ENCODE data around the gene CFDP1. TPM values are rescaled to one million over a fixed set of nuclear protein-coding genes. Genes with fewer than 3 reads are reported as not detected.

The CFDP1 gene
- 10 to 100 TPM; 38.9 to 41.6 TPM for total RNA-seq

DNA sequence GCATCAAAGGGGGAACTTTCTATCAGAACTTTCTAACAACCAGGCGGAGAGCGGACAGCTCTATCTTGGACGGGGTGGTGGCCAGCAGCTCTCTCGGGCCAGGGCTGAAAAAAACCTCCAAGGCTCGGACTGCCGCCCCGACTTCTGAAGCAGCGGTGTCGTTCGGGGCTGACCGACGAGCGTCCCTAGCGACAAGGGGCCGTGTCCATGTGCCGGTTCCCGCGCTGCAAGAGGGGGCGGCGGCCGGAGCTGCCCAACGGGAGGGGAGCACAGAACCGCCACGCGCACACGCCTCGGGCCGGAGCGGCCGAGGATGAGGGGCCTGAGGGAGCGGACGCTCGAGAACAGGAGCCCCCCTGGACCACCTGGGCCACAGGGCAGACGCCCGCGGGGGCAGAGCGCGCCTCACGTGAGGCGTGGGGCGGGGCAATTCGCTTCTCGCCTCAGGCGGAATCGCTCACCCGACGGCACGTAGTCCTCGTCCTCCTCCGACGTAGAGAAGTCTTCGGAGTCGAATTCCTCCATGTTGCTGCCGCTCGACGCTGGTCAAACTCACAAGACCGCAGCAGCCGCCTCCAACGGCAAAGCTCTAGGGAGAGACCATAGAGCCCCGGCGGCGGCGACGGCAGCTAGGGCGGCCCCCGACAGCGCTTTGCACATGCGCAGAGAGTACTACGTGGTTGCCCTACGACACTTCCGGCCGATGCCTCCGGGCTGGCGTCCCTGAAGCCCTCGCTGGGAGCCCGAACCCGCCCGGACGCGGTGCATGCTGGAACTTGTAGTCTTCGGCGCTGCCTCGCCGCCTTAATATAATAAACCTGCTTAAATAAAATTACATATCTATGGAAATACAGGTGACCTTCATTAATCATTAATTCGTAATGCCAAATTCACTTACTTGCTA, at the start of gene CFDP1:
TSS of gene CFDP1 (minus strand) at position 676 of the 904 bp plus-strand sequence. CDS start at position 525, 151 bp downstream.
- Mint-ChIP-seq H3K4me3 (peak within 1 kb of the TSS; percentile 78), H3K36me3 (ENCODE audit: low read depth) (peaks cover 12% of the 10 kb centered on the region), H3K9me3 (ENCODE audit: insufficient read depth) (no peaks in the 10 kb centered on the region), H3K27me3 (ENCODE audit: low read depth) (no peaks in the 10 kb centered on the region), H3K4me1 (ENCODE audit: low read depth) (peaks cover 39% of the 10 kb centered on the region), H3K27ac (peak within 1 kb of the TSS; percentile 90)
- ChIA-PET POLR2A (interaction anchor here (0.6 to 2.5 kb wide), 15 partner anchors 9 to 216 kb away, joined by 3 to 21 read pairs (median 4); partner anchors contain the start of genes GABARAPL2, KARS1, TERF2IP and TMEM170A), CTCF (interaction anchor here (0.6 to 2.9 kb wide), 18 partner anchors 10 to 331 kb away, joined by 3 to 20 read pairs (median 4); partner anchors contain the start of genes ADAT1 and TMEM170A)
- ATAC-seq (peak; percentile 93), DNase-seq (peak; percentile 97)

DNA sequence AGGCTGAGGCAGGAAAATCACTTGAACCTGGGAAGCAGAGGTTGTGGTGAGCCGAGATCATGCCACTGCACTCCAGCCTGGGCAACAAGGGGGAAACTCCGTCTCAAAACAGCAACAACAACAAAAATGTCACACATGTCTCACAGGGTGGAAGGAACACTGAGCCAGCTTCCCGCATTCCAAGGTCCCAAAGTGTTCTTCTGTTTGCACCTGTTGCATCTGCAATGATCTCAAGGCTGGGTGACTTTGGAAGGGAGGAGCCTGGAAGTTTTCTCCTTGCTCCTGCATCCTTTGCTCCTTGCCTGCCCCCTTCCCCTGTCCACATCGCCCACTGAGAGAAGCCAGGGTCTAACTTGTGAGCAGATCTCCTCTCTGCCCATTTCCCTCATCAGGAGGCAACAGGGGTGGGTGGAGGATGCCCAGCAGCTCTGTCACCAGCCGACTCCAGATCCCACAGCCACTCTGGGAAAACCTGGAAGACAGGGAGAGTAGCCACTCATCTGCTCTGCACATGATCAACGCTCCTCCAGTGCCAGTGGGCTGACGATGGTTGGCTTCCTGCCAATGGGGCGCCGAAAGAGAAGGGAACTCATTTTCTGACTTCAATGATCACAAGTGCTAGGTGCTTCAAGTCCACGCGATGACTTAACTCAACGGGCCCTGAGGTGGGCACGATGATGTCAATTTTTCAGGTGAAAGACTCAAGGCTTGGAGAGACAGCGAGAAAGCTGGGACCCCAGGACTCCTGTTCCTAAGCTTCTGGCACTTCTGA, 49.3 kb upstream of the CFDP1 start:
- no peak overlapping the region for H3K4me3 Mint-ChIP-seq
- no peaks in the 10 kb centered on the region for H3K9me3 Mint-ChIP-seq (ENCODE audit: insufficient read depth)
- no peaks in the 10 kb centered on the region for H3K36me3 Mint-ChIP-seq (ENCODE audit: low read depth)
- POLR2A ChIA-PET: no interaction called here
- H3K4me1 Mint-ChIP-seq (ENCODE audit: low read depth): no peaks in the 10 kb centered on the region
- no peak overlapping the region for H3K27ac Mint-ChIP-seq
- no peak for DNase-seq
- H3K27me3 Mint-ChIP-seq (ENCODE audit: low read depth): peaks cover 11% of the 10 kb centered on the region
- CTCF ChIA-PET: no interaction called here
- no peak for ATAC-seq

DNA sequence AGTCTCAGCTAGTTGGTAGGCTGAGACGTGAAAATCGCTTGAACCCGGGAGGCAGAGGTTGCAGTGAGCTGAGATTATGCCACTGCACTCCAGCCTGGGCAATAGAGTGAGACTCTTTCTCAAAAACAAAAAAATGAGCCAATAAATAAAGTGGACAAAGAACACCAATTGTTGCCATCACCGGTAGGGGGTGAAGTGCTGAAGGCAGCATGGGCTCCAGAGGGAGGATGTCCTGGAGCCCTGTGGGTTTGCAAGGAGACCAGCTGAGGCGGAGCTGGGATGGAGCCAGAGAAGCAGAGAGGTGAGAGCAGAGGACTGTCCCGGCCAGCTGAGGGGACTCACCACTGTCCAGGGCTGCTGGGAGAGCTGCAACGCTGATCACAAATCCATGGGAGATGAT, 48.2 kb upstream of the CFDP1 start:
- no peak for DNase-seq
- peaks cover 11% of the 10 kb centered on the region for H3K27me3 Mint-ChIP-seq (ENCODE audit: low read depth)
- ChIA-PET CTCF (interaction anchor here (1.2 kb wide), 1 partner anchor 16 kb away, joined by 4 read pairs; the partner anchor contains the start of gene TMEM170A), POLR2A (no interaction called here)
- H3K4me1 Mint-ChIP-seq (ENCODE audit: low read depth): no peaks in the 10 kb centered on the region
- H3K4me3 Mint-ChIP-seq: no peak overlapping the region
- no peaks in the 10 kb centered on the region for H3K36me3 Mint-ChIP-seq (ENCODE audit: low read depth)
- H3K9me3 Mint-ChIP-seq (ENCODE audit: insufficient read depth): no peaks in the 10 kb centered on the region
- ATAC-seq: no peak
- H3K27ac Mint-ChIP-seq: no peak overlapping the region

DNA sequence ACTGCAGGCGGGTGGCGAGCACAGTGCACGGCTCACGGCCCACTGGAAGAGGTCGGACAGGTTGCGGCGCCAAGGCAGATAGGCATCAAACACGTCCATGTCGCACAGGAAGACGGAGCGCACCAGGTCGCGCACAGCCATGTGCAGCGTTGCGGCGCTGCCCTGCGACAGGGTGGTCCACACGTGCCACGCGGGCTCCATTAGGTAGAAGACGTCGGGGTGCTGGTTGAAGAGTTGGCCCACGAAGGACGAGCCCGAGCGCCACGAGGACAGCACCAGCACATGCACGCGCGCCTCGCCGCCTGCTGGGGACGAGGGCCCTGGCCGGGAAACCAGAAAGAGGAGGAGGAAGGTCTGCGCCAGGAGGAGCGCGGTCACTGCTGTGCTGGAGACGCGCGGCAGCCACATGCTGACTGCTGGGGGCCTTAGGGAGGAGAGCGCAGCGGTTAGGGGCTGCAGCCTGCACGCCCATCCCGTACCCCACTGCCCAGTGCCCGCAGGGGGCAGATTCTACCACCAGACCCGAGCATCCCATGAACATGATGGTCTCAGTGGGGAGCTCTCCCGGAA, 46.2 kb upstream of the CFDP1 start:
- no peak for DNase-seq
- no peak overlapping the region for H3K27ac Mint-ChIP-seq
- H3K27me3 Mint-ChIP-seq (ENCODE audit: low read depth): peaks cover 4% of the 10 kb centered on the region
- no peaks in the 10 kb centered on the region for H3K9me3 Mint-ChIP-seq (ENCODE audit: insufficient read depth)
- H3K4me3 Mint-ChIP-seq: no peak overlapping the region
- CTCF ChIA-PET: no interaction called here
- no peaks in the 10 kb centered on the region for H3K4me1 Mint-ChIP-seq (ENCODE audit: low read depth)
- no peak for ATAC-seq
- POLR2A ChIA-PET: no interaction called here
- no peaks in the 10 kb centered on the region for H3K36me3 Mint-ChIP-seq (ENCODE audit: low read depth)

DNA sequence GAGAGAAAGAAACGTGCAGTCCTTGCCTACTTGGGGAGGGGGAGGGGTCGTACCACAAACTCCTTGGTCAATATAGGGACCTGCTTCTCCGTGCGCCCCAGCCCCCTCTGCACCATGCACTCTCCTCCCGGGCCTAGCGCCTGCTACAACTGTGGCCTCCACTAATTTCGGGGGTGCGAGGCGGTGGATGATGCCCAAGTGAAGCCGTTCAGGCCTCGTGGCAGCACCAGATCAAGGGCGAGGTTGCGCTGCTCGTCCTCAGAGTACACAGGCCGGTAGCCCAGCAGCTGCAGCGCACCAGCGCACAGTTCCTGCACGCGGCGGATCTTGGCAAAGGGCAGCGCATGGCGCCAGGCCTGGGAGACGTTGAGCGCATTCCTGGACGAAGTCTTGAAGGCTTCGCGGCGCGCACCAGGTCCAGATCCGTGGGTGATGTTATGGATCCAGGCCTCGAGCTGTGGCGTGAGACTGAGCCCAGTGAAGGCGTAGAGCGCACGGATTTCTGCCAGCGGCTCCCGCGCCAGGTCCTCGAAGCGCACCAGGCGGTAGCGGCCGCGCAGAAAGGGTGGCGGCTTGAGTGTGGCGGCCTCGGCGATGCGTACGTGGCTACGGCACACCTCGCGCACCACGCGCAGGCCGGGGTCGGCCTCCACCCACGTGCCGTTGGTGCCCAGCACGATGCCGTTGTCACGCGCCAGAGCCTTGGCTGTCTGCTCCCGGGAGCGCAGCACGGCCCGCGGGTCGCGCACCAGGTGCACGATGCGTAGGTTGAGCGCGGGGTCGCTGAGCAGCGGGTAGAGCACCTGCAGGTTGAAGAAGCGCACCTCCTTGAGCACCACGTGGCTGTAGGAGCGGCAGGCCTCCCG, 45.4 kb upstream of the CFDP1 start:
- H3K4me1 Mint-ChIP-seq (ENCODE audit: low read depth): no peaks in the 10 kb centered on the region
- no peak for ATAC-seq
- H3K27ac Mint-ChIP-seq: no peak overlapping the region
- H3K4me3 Mint-ChIP-seq: no peak overlapping the region
- no peaks in the 10 kb centered on the region for H3K36me3 Mint-ChIP-seq (ENCODE audit: low read depth)
- POLR2A ChIA-PET: no interaction called here
- CTCF ChIA-PET: interaction anchor here (1.0 to 1.4 kb wide), 2 partner anchors 13 to 14 kb away, joined by 3 read pairs; no protein-coding TSS in a partner anchor
- H3K27me3 Mint-ChIP-seq (ENCODE audit: low read depth): peaks cover 4% of the 10 kb centered on the region
- no peak for DNase-seq
- no peaks in the 10 kb centered on the region for H3K9me3 Mint-ChIP-seq (ENCODE audit: insufficient read depth)

DNA sequence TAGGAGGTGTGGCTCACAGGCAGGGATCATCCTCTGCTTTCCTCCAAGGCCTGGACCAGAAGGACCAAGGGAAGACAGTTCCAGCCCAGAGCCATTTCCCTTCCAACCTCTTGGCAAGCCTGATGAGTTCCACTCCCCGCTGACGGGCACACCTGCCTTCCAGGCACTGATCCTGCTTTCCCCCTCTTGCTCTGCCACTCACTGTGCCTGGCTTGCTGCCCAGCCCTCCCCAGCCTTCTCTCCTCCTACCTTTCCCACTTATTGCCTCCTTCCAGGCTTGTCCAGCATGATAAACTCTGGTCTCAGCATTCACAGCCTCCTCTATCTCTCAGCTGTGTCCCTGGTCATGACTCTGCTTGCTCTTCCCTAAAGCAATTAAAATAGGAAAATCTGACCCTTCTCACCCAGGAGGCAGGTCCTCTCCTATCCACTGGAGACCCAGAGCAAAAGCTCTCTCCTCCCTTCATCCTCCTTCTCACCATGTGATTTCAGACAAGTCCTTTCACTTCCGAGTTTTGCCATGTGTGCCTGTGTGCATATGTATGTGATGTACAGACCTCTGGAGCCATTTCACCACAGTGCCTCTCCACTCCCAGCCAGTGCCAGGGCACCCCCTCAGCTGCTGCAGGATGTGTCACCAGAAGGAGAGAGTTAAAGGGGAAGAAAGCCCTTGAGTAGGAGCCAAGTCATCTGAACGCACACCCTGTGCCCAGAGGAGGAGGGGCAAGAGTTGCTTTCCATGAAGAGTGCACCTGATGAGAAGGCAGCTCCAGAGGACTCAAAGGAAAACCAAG, 44.6 kb upstream of the CFDP1 start:
- DNase-seq (no peak), ATAC-seq (no peak)
- Mint-ChIP-seq H3K27me3 (ENCODE audit: low read depth) (peaks cover 4% of the 10 kb centered on the region), H3K4me1 (ENCODE audit: low read depth) (no peaks in the 10 kb centered on the region), H3K36me3 (ENCODE audit: low read depth) (no peaks in the 10 kb centered on the region), H3K27ac (no peak overlapping the region), H3K9me3 (ENCODE audit: insufficient read depth) (no peaks in the 10 kb centered on the region), H3K4me3 (no peak overlapping the region)
- ChIA-PET CTCF (interaction anchor here (1.0 to 1.4 kb wide), 2 partner anchors 13 to 14 kb away, joined by 3 read pairs; no protein-coding TSS in a partner anchor), POLR2A (no interaction called here)

DNA sequence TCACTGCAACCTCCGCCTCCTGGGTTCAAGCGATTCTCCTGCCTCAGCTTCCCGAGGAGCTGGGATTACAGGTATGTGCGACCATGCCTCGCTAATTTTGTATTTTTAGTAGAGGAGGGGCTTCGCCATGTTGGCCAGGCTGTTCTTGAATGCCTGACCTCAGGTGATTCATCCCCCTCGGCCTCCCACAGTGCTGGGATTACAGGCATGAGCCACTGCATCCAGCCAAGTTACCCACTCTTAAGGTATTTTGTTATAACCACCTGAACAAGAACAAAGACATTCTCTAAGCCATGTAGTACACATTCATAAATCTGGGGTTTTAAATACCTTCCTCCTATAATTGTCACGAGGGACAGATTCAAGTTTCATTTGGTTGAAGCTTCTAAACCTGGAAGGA, 43.5 kb upstream of the CFDP1 start:
- CTCF ChIA-PET: interaction anchor here (0.8 to 1.4 kb wide), 2 partner anchors 12 to 15 kb away, joined by 3 read pairs; no protein-coding TSS in a partner anchor
- ATAC-seq: no peak

DNA sequence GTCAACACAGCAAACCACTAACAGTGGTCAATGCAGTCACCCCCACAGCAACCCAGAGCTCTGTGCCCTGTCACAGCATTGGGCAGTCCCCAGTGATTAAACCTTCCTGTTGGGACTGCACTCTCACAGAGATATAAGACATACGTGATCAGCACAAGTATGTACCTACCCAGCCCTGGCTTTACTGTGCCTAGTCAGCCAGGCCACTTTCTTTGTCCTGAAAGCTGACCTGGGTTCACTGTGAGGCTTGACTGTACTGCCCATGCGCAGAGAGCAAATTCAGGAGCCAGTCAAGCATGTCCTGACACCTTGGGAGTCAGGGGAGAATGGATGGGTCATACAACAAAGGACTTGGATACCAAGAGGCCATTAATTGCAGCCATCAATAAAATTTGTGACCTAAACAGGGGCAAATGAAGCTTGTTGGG, 42.1 kb upstream of the CFDP1 start:
- Mint-ChIP-seq H3K4me1 (ENCODE audit: low read depth) (no peaks in the 10 kb centered on the region), H3K36me3 (ENCODE audit: low read depth) (no peaks in the 10 kb centered on the region), H3K27me3 (ENCODE audit: low read depth) (peaks cover 4% of the 10 kb centered on the region), H3K4me3 (no peak overlapping the region), H3K9me3 (ENCODE audit: insufficient read depth) (no peaks in the 10 kb centered on the region), H3K27ac (no peak overlapping the region)
- no peak for ATAC-seq
- ChIA-PET POLR2A (no interaction called here), CTCF (interaction anchor here (0.6 to 1.5 kb wide), 3 partner anchors 10 to 288 kb away, joined by 3 to 4 read pairs (median 3); no protein-coding TSS in a partner anchor)
- no peak for DNase-seq

More for the DNA sequence above, 43.5 kb upstream of the CFDP1 start:
- H3K27ac Mint-ChIP-seq: no peak overlapping the region
- no peak overlapping the region for H3K4me3 Mint-ChIP-seq
- no peaks in the 10 kb centered on the region for H3K4me1 Mint-ChIP-seq (ENCODE audit: low read depth)
- H3K36me3 Mint-ChIP-seq (ENCODE audit: low read depth): no peaks in the 10 kb centered on the region
- no peaks in the 10 kb centered on the region for H3K9me3 Mint-ChIP-seq (ENCODE audit: insufficient read depth)
- no peak for DNase-seq
- POLR2A ChIA-PET: no interaction called here
- H3K27me3 Mint-ChIP-seq (ENCODE audit: low read depth): peaks cover 4% of the 10 kb centered on the region

DNA sequence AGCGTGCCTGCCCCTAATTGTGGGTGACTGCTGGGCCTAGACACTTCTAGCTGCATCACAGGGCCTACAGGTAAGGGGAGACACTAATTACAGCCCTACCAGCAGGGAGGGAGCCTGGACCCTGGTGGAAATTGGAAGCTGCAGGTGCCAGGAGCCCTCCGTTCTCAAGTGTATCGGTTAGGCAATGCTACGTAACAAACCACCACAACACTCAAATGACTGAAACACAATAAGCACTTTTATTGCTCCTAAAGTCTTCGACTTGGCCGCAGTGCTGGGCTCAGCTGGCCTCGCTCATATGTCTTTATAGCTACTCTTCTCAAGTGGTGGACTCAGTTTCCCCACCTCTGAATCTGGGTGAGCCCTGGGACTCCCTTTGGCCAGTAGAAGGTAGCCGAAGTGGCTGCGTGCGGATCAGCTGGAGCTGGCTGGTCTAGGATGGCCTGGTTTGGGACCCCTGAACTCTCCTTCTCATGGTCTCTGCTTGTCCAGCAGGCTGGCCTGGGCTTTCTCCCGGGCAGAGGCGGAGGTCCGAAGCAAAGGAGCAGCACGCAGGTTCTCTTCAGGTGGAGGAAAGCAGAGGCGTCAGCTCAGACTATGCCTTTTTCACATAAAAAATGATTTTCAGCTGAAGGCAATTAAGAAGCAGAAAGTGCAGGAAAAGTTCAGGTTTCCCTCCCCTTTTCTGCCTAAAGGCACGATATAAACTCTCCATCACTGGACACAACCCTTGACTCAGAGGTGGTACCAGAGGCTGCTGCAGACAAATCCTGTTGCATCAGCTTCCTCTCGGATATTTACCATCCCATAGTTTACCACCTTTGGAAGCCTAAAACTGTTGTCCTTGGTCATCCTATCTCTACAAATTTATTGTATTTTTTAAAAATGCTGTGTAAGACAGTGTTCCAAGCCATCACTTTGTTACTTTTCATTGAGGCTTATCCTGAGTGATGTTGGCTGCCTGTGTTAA, 39.9 kb upstream of the CFDP1 start:
- H3K4me1 Mint-ChIP-seq (ENCODE audit: low read depth): no peaks in the 10 kb centered on the region
- peaks cover 4% of the 10 kb centered on the region for H3K27me3 Mint-ChIP-seq (ENCODE audit: low read depth)
- no peak for DNase-seq
- H3K4me3 Mint-ChIP-seq: no peak overlapping the region
- CTCF ChIA-PET: interaction anchor here (0.8 to 4.7 kb wide), 10 partner anchors 8 to 1696 kb away, joined by 3 to 24 read pairs (median 4); partner anchors contain the start of gene CHST6
- POLR2A ChIA-PET: no interaction called here
- no peak overlapping the region for H3K27ac Mint-ChIP-seq
- H3K36me3 Mint-ChIP-seq (ENCODE audit: low read depth): no peaks in the 10 kb centered on the region
- ATAC-seq: no peak
- no peaks in the 10 kb centered on the region for H3K9me3 Mint-ChIP-seq (ENCODE audit: insufficient read depth)

Measured in activated CD8-positive, alpha-beta T cell treated with anti-CD3 and anti-CD28 coated beads, Interleukin-2, amount 10 ng/mL, durations not matched to agents 7 days and 5 days (primary cell).